Measurements from ENCODE around the gene COL1A1.

COL1A1 gene

GRCh38 chr17:50201276-50201854, at the start of gene COL1A1:
Gene COL1A1, minus strand, starts transcription at chr17:50201631. Its CDS starts 118 bp downstream, at chr17:50201513.
- no peak for DNase-seq (ENCODE audit: low spot score)

DNA sequence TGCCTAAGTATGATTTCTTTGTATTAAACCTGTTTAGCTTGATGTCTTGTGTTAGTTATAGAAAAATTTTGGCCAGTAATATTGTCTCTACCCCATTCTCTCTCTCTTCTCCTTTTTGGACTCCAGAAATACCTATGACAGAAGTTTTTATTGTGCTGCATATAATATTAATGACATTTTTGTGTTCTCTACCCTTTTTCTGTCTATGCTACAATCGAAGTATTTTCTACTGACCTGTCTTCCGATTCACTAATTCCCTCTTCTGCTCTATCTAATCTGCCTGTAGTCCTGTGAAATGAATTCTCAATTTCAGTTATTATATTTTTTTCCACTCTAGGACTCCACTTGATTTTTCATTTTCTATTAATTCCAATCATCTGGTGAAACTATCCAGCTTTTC, 46.8 kb upstream of the COL1A1 start:
- no peak for DNase-seq (ENCODE audit: low spot score)

DNA sequence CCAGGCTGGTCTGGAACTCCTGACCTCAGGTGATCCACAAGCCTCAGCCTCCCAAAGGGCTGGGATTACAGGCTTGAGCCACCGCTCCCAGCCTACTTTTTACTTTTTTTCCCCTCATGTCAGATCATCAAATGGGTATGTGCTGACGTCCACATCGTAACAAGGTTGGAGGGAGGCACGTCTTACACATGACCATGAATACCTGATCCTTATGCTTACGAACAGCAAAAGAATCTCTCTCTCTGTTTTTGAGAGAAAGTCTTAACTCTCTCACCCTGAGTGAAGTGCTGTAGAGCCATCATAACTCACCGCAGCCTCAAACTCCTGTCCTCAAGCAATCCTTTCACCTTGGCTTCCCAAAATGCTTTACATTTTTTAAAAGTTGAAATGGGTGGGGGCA, 43.3 kb upstream of the COL1A1 start:
- no peak for DNase-seq (ENCODE audit: low spot score)

DNA sequence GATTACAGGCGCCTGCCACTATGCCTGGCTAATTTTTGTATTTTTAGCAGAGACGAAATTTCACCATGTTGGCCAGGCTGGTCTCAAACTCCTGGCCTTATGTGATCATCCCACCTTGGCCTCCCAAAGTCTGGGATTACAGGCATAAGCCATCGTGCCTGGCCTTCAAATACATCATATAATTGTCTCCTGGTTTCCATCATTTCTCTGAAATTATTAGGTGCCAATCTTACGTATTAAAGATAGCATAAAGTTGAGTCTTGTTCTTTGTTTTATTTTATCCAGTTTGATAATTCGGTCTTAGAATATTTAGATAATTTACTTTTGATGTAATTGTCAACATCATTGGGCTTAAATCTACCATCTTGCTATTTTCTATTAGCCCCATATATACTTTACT, 40.0 kb upstream of the COL1A1 start:
- no peak for DNase-seq (ENCODE audit: low spot score)

DNA sequence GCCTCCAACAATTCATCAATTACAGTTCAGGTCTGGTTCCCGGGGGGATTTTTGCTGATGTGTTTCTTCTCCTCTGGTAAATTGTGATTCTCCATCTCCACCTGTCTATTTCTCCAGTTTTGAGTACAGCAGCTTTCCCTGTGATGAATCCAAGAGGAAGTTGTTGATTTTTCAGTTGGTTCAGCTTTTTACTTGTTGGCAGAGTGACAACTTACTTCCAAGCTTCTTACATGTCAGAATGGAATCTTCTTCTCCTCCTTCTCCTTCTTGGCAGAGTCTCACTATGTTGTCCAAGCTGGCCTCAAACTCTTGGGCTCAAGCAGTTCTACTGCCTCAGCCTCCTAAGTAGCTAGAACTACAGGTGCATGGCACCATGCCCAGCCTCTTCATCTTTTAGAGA, 39.4 kb upstream of the COL1A1 start:
- no peak for DNase-seq (ENCODE audit: low spot score)

GRCh38 chr17:50239937-50240336, 38.5 kb upstream of the COL1A1 start:
- no peak for DNase-seq (ENCODE audit: low spot score)

DNA sequence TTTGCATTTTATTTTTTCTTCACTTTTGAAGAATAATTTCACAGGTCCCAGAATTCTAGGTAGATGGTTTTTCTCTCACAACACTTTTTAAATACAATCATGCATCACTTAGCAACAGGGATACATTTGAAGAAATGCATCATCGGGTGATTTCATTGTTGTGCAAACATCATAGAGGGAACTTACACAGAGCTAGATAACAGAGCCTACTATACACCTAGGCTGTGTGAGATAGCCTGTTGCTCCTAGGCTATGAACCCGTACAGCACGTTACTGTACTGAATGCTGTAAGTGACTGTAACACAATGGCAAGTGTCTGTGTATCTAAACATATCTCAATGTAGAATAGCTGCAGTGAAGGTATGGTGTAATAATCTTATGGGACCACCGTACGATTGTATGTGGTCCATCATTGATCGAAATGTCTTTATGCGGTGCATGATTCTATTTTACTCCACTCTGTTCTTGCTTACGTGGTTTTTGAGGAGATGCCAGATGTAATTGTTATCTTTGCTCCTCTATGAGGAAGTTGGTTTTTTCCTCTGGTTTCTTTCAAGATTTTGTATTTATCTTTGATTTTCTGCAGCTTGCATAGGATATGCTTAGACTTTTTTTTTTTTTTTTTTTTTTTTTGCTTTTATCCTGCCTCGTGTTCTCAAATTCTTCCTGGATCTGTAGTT, 37.3 kb upstream of the COL1A1 start:
- DNase-seq (ENCODE audit: low spot score) = no peak

DNA sequence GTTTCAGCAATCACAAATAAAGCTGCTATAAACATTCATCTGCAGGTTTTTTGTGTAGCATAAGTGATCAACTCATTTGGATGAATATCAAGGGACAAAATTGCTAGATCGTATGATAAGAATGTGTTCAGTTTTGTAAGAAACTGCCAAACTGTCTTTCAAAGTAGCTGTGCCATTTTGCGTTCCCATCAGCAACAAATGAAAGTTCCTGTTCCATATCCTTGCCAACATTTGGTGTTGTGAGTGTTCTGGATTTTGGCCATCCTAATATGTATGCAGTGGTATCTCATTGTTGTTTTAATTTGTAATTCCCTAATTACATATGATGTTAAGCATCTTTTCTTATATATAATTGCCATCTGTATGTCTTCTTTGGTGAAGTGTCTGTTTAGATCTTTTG, 36.5 kb upstream of the COL1A1 start:
- no peak for DNase-seq (ENCODE audit: low spot score)

GRCh38 chr17:50234581-50234980, 33.1 kb upstream of the COL1A1 start:
- no peak for DNase-seq (ENCODE audit: low spot score)

DNA sequence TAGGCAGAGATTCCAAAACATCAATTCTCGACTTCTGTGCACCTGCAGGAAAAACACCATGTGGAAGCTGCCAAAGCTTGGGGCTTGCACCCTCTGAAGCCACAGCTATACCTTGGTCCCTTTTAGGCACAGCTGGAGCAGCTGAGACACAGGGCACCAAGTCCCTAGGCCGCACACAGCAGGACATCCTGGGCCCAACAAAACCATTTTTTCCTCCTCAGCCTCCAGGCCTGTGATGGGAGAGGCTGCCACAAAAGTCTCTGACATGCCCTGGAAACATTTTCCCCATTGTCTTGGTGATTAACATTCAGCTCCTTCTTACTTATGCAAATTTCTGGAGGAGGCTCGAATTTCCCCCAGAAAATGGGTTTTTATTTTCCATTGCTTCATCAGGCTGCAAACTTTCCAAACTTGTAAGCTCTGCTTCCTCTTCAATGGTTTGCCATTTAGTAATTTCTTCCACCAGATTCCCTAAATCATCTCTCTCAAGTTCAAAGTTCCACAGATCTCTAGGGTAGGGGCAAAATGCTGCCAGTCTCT, 24.3 kb upstream of the COL1A1 start:
- no peak for DNase-seq (ENCODE audit: low spot score)

GRCh38 chr17:50222922-50223321, 21.5 kb upstream of the COL1A1 start:
- no peak for DNase-seq (ENCODE audit: low spot score)

GRCh38 chr17:50221864-50222545, 20.6 kb upstream of the COL1A1 start:
- no peak for DNase-seq (ENCODE audit: low spot score)

GRCh38 chr17:50221266-50221863, 19.9 kb upstream of the COL1A1 start:
- DNase-seq (ENCODE audit: low spot score) = no peak

- DNase-seq (ENCODE audit: low spot score) = peak; percentile 56
Measured at GRCh38 chr17:50220811-50221210, 19.4 kb upstream of the COL1A1 start.

- DNase-seq (ENCODE audit: low spot score) = peak; percentile 83
Measured at GRCh38 chr17:50219939-50220465, 18.6 kb upstream of the COL1A1 start.

- DNase-seq (ENCODE audit: low spot score) = no peak
Measured at GRCh38 chr17:50219342-50219741, 17.9 kb upstream of the COL1A1 start.

- DNase-seq (ENCODE audit: low spot score) = peak; percentile 46
Measured at GRCh38 chr17:50218771-50219315, 17.4 kb upstream of the COL1A1 start.

DNA sequence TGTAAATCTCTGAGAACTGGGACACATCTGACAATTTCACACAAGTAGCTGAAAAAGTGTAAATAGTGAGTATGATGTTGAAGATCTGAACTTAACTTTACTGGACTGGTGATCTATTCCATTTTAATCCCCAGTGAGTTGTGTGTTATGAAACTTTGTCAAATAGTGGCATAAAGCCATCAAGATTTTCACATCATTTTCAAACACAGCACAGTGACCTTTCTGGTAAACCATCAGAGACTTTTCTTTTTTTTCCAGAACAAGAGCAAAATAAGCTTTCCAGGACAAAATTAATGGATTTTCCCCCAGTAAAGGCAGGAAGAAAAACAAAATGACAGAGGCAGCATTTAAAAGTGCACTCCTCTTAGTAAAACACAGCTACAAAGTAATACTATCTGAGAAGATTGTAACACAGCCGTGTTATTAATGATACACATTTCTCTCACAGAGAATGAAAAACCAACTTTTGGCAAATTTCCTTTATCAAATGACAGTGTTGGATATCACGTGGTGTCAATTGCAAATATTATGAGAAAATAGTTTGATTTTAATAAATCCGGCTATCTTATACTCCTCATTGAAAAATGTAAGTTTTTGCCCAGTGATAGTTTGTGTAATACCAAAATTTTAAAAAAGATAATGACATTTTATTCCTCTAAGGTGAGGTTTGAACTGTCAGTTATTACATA, 16.8 kb upstream of the COL1A1 start:
- no peak for DNase-seq (ENCODE audit: low spot score)

GRCh38 chr17:50217591-50217990, 16.2 kb upstream of the COL1A1 start:
- DNase-seq (ENCODE audit: low spot score) = no peak

- DNase-seq (ENCODE audit: low spot score) = no peak
Measured at GRCh38 chr17:50214976-50215760, 13.7 kb upstream of the COL1A1 start.

All from ecto neural progenitor cell (in vitro differentiated cells).